Measurements from ENCODE around the gene GPRASP3.
"Not testable (repeated sequence)": the region's sequence is repeated elsewhere in the genome, so short reads cannot be mapped to it uniquely, and the experiment has no call there.

Gene GPRASP3, protein sequence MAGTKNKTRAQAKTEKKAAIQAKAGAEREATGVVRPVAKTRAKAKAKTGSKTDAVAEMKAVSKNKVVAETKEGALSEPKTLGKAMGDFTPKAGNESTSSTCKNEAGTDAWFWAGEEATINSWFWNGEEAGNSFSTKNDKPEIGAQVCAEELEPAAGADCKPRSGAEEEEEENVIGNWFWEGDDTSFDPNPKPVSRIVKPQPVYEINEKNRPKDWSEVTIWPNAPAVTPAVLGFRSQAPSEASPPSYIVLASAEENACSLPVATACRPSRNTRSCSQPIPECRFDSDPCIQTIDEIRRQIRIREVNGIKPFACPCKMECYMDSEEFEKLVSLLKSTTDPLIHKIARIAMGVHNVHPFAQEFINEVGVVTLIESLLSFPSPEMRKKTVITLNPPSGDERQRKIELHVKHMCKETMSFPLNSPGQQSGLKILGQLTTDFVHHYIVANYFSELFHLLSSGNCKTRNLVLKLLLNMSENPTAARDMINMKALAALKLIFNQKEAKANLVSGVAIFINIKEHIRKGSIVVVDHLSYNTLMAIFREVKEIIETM
- 0.13 to 0.26 reads per million in 2 donors for total RNA-seq

DNA sequence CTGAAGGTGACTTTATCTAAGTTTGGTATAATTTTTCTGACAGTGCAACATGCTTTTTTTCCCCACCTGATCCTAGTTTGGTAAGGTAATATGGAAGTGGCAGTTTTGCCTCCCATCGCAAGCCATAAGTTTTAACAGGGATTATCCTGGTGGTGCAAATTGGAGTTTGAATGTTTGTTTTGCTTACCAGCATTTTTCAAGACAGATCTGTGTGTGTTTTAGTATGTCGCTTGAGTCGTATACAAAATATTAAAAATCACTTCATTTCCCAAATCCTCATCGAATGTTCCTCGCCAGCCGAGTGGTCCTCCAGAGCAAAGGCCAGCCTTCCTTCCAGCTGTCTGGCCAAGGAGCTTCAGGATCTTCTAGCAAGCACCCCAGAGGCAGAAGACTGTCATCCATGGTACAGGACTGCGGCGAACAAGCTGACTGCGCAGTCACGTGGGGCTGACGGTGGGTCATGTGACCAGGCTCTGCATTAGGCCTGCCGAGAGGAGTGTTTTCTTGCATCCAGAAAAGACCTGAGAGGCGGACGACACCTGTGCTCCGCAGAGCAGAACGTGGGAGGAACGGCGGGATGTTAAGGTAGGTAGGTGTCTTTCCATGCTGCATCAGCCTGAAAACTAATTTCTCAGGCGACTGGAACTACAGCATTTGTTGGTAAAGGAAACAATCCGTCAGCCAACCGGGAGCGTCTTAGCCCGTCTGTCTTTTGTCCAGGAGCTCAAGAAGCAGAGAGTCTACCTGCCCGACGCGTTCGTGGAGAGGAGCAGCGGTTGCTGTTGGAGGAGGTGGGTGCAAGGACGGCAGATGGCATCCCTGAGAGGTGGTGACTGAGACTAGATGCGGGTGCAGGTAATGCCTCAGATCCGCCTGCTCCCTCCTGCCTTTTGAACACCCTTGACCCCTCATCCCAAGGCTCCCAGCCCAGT lies at the start of gene GPRASP3:
TSS of gene GPRASP3 (plus strand) at position 507 of the 932 bp plus-strand sequence. CDS start 28,253 bp downstream, outside the sequence.
- peak; percentile 29 for DNase-seq

DNA sequence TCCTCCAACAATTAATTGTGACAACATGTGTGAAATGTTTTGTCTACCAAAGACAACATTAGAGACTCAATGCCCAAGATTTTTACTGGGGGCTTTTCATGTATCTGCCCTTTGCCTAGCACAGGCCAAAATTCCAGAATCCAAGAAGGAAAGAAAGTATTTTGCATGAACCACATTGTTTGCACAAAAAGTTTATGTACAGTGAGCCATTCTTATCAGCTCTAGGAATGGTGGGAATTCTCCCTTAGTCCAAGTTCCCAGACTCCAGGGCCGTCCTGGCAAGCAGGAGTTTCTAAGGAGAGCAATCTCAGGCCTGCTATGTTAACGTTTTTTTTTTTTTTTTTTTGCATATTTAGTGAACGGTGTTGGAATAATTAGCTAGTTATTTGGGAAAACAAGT lies 47.7 kb upstream of the GPRASP3 start:
- DNase-seq, result no peak

DNA sequence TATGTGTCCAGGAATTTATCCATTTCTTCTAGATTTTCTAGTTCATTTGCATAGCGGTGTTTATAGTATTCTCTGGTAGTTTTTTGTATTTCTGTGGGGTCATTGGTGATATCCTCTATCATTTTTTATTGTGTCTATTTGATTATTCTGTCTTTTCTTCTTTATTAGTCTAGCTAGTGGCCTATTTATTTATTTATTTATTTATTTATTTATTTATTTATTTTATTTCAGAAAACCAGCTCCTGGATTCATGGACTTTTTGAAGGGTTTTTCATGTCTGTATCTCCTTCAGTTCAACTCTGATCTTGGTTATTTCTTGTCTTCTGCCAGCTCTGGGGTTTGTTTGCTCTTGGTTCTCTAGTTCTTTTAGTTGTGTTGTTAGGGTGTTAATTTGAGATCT lies 43.1 kb upstream of the GPRASP3 start:
- not testable (repeated sequence) for DNase-seq

DNA sequence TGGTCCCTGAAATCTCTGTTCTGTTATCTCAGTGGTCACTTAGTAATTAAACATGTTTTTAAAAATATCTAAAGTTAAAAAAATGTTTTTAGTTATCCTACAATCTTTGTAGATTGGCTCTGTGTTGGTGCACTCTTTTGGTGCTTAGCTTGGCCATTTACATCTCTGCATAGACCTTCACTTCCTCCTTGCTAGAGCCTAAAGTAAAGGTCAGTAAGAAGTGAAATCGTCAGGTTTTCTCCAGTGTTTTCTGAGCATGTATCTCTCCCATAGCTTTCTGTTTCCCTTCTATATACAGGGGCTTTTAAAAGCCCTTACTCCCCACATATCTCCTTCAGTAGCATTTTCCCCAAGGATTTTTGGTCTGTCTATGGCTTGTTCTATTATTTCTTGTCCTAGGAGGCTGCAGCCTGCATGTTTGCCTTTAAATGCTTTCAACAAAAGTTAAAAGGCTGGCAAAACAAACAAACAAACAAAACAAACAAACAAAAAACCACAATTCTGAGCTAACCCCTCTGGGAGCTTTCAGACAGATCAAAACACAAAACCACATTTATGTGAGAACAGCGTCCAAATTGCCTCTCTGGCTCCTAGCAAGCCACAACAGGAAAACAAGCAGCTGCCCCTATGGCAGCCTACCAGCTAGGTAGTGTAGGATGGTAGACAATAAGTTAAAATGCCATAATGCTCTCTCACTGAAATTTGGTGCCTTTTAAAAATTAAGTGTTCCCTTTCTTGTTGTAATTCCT lies 35.6 kb upstream of the GPRASP3 start:
- DNase-seq, result no peak

DNA sequence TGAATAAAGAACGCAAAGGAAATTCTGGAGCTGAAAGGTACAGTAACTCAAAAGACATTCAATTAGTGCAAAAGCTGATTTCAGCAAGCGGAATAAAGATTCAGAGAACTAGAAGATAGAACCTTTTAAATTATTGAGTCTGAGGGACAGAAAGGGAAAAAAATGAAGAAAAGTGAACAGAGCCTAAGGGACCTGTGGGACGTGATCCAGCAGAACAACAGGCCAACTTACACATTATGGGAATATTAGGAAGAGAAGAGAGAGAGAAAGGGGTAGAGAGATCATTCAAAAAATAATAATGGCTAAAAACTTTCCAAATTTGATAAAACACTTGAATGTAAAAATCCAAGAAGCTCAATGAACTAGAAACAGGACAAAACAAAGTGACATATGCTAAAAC lies 25.8 kb upstream of the GPRASP3 start:
- no peak for DNase-seq

DNA sequence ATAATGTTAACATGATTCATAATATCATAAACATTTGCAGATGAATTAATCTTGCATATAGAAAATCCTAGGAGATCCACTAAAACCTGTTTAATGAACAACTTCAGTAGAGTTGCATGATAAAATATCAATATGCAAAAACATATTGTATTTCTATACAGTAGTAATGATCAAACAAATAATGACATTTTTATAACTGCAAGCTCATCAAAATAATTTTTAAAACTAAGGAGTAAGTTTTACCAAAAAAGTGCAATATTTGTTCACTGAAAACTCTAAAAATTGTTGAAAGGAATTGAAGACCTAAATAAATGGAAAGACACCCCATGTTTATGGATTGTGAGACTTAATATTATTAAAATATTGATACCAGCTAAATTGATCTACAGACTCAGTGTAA lies 24.2 kb upstream of the GPRASP3 start:
- no peak for DNase-seq

DNA sequence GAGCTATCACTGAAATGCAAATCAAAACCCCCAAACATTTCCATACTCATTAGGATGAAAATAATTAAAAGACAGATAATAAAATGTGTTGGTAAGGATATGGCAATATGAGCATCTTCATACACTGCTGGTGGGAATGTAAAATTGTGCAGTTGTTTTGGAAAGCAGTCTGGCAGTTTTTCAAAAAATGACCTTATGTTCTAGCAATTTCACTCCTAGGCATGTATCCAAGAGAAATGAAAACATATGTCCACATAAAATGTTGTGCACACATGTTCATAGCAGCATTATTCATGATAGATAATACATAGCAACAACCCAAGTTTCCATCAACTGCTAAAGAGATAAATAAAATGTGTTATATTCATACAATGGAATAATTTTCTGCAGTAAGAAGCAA lies 23.0 kb upstream of the GPRASP3 start:
- no peak for DNase-seq

DNA sequence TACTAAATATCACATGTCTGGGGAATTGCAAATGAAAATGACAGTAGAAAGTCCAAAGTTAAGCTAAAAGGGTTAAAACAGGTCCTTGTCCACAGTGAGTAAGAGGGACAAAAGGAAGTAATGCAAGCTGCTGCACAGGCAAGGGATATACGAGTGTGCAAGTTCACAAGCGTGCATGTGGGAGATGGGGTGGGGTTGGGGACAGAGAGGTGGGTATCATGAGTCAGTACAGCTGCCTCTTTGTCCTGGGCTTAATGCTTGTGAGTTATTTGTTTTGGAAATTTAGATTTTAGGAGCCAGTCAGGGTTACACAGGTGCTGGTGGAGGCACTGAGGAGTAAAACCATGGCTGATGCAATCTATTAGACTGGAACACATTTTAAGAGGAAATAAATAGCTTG lies 11.6 kb upstream of the GPRASP3 start:
- no peak for DNase-seq

DNA sequence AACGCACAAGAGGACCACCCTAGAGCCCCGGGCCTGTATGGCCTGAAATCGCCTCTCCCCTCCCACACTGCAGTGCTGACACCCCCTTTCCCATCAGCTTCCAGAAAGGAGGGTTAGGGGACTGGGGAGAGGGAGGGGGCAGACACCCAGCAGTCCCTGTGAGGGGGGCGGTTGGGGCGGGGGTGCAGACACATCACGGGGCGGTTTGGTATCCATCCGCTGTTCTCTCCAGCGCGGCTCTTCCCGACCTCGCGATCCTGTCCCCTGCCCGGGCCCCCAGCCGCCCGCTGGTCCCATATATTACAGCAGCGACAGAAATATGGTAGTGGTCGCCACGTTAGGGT lies 8.7 kb upstream of the GPRASP3 start:
- DNase-seq, result no peak

DNA sequence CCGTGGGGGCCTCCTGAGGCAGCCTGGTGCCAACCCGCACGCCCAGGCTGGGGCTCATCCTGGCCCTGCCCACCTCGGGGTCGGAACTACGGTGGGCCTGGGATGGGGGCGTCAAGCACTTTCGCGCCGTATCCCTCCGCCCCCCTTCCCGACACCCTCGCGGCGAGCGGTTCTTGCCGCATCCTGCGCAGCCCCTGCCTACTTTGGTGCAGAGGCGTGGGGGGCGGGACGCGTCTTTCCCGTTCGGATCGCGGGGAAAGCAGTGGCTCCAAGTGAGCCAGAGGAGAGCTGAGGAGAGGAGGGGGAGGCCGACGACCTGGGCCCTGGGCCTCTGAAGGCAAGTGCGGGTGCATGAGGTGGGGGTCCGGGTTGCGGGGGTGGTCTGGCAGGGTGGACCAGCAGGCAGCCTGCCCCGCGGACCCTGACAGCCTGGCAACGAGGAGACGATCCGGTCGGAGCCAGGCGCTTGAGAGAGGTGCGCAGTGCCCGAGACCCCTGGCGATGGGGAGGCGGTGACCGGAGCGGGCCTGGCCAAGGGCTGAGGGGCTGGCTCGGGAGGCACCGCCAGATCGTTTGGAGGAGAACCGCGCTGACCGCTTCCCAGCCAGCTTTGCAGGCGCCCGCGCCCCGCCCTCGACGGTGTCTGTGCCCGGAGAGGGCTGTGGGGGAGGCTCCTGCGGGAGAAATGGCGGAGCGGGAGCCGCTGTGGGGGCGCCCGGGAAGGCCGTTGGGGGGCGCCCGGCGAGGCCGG lies 8.2 kb upstream of the GPRASP3 start, which contains the start of gene GPRASP2:
TSS of gene GPRASP2 (plus strand) at position 233 of the 751 bp plus-strand sequence. CDS start 2,422 bp downstream, outside the sequence.
- peak; percentile 25 for DNase-seq

DNA sequence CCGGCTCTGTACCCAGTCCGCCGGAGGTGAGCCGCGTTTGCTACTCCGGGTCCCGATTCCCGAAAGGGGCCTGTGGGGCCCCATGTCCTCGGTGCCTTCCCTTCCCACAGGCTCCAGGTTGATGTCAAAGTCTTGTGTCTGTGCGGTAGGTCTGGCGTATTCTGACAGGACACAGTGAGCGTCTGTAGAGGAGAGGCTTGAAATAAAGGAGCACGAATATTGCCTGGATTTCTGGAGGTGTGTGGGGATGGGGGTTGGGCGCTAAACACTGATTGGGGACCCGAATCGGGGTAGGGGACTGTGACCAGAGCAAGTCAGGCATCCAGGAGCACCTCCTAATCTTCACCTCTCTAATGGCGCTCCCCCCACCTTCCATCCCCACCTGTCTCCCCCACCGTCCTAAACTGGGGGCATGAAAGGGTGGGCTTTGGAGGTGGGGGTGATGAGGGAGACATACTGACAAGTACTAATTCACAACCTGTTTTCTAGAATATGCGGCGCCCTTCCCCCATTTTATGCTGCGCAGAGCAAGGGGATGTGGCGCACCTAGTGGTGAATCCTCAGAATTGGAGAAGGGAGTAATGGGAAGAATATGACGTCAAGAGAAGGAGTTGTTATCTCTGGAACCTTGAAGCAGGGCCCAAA lies 7.4 kb upstream of the GPRASP3 start:
- no peak for DNase-seq

DNA sequence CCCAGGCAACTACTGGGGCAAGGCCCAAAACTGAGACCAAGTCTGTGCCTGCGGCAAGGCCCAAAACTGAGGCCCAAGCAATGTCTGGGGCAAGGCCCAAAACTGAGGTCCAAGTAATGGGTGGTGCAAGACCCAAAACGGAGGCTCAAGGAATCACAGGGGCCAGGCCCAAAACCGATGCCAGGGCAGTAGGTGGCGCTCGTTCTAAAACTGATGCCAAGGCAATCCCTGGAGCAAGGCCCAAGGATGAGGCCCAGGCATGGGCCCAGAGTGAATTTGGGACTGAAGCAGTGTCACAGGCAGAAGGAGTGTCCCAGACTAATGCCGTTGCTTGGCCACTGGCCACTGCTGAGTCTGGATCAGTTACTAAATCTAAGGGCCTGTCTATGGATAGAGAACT lies 5.5 kb upstream of the GPRASP3 start:
- no peak for DNase-seq

DNA sequence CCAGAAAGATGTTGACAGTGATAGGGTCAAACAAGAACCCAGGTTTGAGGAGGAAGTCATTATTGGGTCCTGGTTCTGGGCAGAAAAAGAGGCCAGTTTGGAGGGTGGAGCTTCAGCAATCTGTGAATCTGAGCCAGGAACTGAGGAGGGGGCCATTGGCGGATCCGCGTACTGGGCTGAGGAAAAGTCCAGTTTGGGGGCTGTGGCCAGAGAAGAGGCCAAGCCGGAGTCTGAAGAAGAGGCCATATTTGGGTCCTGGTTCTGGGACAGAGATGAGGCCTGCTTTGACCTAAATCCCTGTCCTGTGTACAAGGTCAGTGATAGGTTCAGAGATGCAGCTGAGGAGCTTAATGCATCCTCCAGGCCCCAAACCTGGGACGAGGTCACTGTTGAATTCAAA lies 4.6 kb upstream of the GPRASP3 start:
- DNase-seq, result no peak

DNA sequence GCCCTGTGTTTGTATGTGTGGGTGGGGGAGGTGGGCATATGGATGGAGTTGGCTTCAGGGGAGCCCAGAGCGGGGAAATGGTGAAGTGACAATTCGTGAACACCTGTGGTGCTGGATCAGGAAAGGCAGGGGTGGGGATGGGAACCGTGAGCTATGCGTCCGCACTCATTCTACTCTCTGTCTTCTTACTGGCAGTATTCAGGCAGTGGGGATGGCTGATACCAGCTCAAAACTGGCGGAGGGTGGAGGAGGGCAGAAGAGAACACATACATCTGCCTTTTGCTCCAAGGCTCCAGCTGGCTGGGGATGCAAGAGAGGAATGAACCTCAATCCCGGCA lies 595 bp downstream of the GPRASP3 start:
- not testable (repeated sequence) for DNase-seq

DNA sequence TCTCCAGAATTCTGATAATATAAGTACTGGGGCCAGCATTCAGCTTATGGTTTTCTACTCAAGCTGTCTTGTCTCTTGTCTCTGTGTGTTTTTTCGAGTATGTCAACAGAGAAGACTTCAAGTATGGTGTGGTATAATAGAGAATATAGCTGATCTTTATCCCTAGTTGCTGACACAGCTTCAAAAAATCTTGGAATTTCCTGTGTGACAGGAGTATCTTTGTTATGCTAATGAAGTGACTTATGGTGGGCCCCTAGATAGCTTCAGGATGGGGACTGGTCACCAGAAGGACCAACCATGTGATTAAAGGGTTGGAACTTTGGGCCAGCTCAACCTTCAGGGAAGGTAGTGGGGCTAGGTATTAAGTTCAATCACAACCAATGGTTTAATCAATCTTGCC lies 2.9 kb downstream of the GPRASP3 start:
- DNase-seq, result no peak

DNA sequence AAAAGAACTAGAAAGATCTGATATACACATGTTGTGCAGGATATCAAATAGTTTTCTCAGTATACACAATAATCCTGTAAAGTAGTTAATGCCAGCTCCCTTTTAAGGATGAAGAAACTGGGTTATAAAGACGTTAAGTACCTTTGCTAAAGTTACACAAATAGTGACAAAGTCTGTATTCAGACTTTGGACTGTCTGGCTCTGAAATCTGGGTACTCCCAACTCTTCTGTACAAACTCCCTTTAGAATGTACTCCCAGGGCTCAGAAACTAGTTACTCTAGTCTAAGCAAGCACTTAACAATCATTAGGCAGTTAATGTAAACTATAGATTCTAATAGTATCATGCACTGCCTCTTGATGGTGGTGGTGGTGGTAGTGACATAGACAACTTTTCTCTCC lies 7.2 kb downstream of the GPRASP3 start:
- DNase-seq, result no peak

DNA sequence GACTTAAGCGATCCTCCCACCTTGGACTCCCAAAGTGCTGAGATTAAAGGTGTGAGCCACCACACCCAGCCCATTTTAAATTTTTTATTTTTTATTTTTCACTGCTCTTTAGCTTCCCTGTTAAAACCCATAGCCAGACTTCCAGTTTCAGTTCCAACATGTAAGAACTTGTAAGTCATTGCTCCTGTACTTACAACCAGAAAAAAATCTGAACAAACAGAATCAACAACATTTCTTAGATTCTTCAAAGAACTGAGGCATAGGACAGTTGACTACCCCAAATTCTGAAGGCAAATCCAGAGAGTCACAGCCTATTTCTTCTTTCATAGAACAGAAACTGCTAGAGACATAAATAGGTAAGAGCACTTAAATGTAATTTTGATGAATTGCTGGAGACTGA lies 8.1 kb downstream of the GPRASP3 start:
- no peak for DNase-seq

DNA sequence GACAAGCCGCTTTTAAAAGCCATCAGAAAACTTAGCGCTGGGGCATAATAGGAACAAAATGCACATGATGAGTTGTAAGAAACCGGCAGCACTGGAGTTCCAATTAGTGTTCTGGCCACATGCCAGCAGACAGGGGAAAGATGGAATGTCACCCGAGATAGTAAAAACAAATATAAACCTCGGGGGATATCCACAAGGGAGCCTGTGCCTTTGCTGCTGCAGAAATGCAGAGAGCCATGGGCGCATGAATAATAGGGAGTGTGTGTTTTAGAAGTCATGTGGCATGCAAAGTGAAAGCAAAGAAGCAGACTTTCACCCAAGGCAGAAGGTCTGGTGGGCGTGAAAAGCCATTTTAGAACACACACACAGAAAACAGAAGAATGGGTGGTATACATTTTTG lies 19.1 kb downstream of the GPRASP3 start:
- no peak for DNase-seq

DNA sequence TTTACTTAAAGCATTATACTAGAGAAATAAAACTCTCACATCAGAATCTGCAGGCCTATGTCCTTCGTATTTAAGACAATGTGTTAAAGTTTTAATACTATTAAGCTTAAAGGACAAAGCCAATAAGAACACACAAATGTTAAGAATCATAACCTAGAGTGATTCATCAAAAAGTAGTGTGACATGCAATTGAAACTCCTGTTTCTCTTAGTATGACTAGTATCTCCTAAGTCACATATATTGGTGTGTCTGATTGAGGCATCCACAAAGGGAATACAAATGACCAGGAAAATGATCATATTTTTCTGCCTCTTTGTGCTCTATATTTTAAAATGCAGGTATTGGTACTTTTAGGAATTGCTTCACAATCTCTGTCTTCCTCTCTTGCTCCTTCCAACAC lies 23.8 kb downstream of the GPRASP3 start:
- no peak for DNase-seq

DNA sequence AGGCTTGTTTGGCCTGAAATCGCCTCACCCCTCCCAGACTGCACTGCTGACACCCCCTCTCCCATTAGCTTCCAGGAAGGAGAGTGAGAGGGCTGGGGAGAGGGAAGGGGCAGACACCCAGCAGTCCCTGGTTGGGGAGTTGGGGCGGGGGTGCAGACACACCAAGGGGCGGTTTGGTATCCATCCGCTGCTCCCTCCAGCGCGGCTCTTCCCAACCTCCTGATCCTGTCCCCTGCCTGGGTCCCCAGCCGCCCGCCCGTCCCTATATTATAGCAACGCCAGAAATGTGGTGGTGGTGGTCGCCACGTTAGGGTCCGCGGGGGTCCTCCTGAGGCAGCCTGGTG lies 24.9 kb downstream of the GPRASP3 start:
- no peak for DNase-seq

DNA sequence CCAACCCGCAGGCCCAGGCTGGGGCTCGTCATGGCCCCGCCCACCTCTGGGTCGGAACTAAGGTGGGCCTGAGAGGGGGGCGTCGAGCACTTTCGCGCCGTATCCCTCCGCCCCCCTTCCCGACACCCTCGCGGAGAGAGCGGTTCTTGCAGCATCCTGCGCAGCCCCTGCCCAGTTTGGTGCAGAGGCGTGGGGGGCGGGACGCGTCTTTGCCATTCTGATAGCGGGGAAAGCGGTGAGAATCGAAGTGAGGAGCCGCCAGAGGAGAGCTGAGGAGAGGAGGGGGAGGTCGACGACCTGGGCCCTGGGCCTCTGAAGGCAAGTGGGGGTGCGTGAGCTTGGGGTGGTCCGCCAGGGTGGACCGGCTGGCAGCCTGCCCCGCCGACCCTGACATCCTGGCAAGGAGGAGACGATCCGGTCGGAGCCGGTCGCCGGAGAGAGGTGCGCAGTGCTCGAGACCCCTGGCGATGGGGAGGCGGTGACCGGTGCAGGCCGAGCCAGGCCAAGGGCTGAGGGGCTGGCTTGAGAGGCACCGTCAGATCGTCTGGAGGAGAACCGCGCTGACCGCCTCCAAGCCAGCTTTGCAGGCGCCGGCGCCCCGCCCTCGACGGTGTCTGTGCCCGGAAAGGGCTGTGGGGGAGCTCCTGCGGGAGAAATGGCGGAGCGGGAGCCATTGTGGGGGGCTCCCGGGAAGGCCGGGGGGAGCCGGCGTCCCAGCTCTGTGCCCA lies 25.5 kb downstream of the GPRASP3 start:
- peak; percentile 13 for DNase-seq
